GM23338 (cell line): Measurements from ENCODE around the gene LRATD1.

Source experiments
- CREB1 ChIP-seq: fragments of 250-450 bp; sonication (Bioruptor Pico); IDR thresholded peaks from 2 replicates; pipeline ENCODE4 v1.5.0; 2020; ENCODE audit warnings: low read depth, mild to moderate bottlenecking, moderate library complexity
- CTCF ChIP-seq, 2 experiments: fragments of 200-600 bp in 1 of 2; sonication (generic) in 1 of 2; conservative IDR thresholded peaks; 2 replicates each; pipeline versions ENCODE4 v1.5.1 to v1.6.1; 2016 to 2017; ENCODE audit warnings: antibody characterized with exemption in 2 of 2, low read depth in 2 of 2, mild to moderate bottlenecking in 2 of 2, moderate library complexity in 1 of 2
- ETS1 ChIP-seq: IDR thresholded peaks from 2 replicates; pipeline ENCODE4 v1.6.1; 2016; ENCODE audit warnings: antibody characterized with exemption
- EZH2 ChIP-seq: fragments of 200-600 bp; sonication (generic); IDR thresholded peaks from one replicate; pipeline ENCODE4 v1.8.0; 2017; ENCODE audit warnings: antibody characterized with exemption, mild to moderate bottlenecking, low read depth; ENCODE audit not compliant: unreplicated experiment
- EZH2phosphoT487 ChIP-seq: fragments of 200-600 bp; sonication (generic); IDR thresholded peaks from one replicate; pipeline ENCODE4 v1.8.1; 2018; ENCODE audit warnings: antibody characterized with exemption; ENCODE audit not compliant: unreplicated experiment
- JUNB ChIP-seq: IDR thresholded peaks from one replicate; pipeline ENCODE4 v1.6.1; 2016; ENCODE audit warnings: antibody characterized with exemption; ENCODE audit not compliant: unreplicated experiment
- POLR2AphosphoS5 ChIP-seq: IDR thresholded peaks from 2 replicates; pipeline ENCODE4 v1.6.1; 2016; ENCODE audit warnings: antibody characterized with exemption, low read depth
- REST ChIP-seq: IDR thresholded peaks from one replicate; pipeline ENCODE4 v1.6.1; 2018; ENCODE audit warnings: antibody characterized with exemption; ENCODE audit not compliant: unreplicated experiment
- STAT1 ChIP-seq: IDR thresholded peaks from one replicate; pipeline ENCODE4 v1.6.1; 2016; ENCODE audit warnings: antibody characterized with exemption; ENCODE audit not compliant: unreplicated experiment
- ZNF114 ChIP-seq: fragments of 250-450 bp; sonication (Bioruptor Pico); IDR thresholded peaks from 2 replicates; pipeline ENCODE4 v1.5.0; 2020; ENCODE audit warnings: mild to moderate bottlenecking, moderate library complexity
- ZNF331 ChIP-seq: fragments of 250-450 bp; sonication (Bioruptor Pico); IDR thresholded peaks from 2 replicates; pipeline ENCODE4 v1.5.0; 2020; ENCODE audit warnings: low read depth, mild to moderate bottlenecking, moderate library complexity

GRCh38 chr2:14619441-14619840, 13.1 kb upstream of the LRATD1 start:
- no peak for TF ChIP-seq CTCF (conservative IDR thresholded peaks at IDR 0.05; ENCODE audit: low read depth in 2 of 2)
- TF ChIP-seq EZH2, result no peak
- TF ChIP-seq POLR2AphosphoS5, result no peak
- TF ChIP-seq ETS1, result no peak
- no peak for TF ChIP-seq ZNF331 (CRISPR knock-in tag)
- TF ChIP-seq REST, result no peak
- TF ChIP-seq CREB1 (CRISPR knock-in tag), result no peak
- TF ChIP-seq EZH2phosphoT487, result no peak
- no peak for TF ChIP-seq ZNF114
- no peak for TF ChIP-seq STAT1
- TF ChIP-seq JUNB, result no peak
